ENCODE data around the gene HMGXB4. TPM values are rescaled to one million over a fixed set of nuclear protein-coding genes. Genes with fewer than 3 reads are reported as not detected.

Gene HMGXB4
- total and polyA plus RNA-seq, 2 of the 13 experiments (the other 11 are each of a cell fraction or from before 2014, with no cell fraction given): 13.9 to 16.3 TPM

DNA sequence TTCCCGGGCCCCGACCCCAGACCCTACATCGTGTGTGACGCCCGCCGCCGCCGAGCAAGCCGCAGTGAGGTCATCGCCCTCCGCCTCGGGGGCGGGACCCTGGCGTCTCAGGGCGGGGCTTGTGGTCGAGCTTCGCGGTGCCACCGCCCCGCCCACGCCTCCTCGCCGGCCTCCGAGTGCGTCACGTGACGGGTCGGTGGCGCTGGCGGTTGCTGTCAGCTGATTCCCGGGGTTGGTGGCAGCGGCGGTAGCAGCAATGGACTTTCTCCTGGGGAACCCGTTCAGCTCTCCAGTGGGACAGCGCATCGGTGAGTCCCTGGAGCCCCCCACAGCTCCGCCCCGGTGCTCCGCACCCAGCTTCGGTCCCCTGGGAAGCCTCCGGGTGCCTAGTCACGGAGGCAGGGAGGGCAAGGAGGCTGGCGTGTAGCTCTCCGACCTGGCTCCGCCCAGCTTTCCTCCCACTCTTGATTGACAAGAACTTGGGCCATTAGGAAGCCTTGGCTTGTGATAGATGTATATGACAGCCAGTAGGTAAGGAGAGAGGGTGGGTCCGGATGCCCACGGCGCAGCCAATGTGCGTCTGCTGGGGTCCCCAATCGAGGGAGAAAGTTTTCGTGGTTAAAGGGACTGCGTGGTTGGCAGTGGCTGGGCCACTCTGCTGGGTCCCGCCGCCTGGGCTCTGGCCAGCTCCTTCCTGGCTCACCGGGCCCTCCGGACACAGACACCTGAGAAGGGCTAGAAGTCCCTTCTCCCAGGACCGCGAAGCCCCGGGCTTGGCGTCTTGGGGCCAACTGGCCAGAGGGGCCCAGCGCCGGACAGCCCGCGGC lies 42.6 kb downstream of the HMGXB4 start, which contains the start of gene TOM1 (continued):
- TF ChIP-seq, protein P1, sequence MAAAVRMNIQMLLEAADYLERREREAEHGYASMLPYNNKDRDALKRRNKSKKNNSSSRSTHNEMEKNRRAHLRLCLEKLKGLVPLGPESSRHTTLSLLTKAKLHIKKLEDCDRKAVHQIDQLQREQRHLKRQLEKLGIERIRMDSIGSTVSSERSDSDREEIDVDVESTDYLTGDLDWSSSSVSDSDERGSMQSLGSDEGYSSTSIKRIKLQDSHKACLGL (CRISPR knock-in tag; IDR thresholded peaks at IDR 0.05): peak; percentile 63; the same call in 1 of the 2 replicates
- TF ChIP-seq TEAD2 (CRISPR knock-in tag; IDR thresholded peaks at IDR 0.05) (no peak), SRSF9 (IDR thresholded peaks at IDR 0.05; ENCODE audit: borderline replicate concordance, insufficient read depth, low read depth, low read length, poor library complexity, severe bottlenecking) (no peak), TOE1 (CRISPR knock-in tag; IDR thresholded peaks at IDR 0.05) (no peak), ZSCAN29 (CRISPR knock-in tag; conservative IDR thresholded peaks at IDR 0.05) (no peak; the same call in 1 of the 2 replicates), ADNP (CRISPR knock-in tag; IDR thresholded peaks at IDR 0.05) (no peak), ZNF614 (CRISPR knock-in tag; IDR thresholded peaks at IDR 0.05; ENCODE audit: borderline replicate concordance) (no peak), FOXJ3 (CRISPR knock-in tag; IDR thresholded peaks at IDR 0.05; ENCODE audit: borderline replicate concordance) (no peak), TCF7L2 (IDR thresholded peaks at IDR 0.05; ENCODE audit: low read depth, low read length) (no peak), ZNF563 (CRISPR knock-in tag; IDR thresholded peaks at IDR 0.05) (peak; percentile 68; the same call in 1 of the 2 replicates), FOXP1 (IDR thresholded peaks at IDR 0.05) (no peak), FOXP1 (CRISPR knock-in tag; IDR thresholded peaks at IDR 0.05) (no peak), ZNF232 (CRISPR knock-in tag; IDR thresholded peaks at IDR 0.05; ENCODE audit: borderline replicate concordance) (no peak), NONO (IDR thresholded peaks at IDR 0.05) (no peak), NONO (CRISPR knock-in tag; conservative IDR thresholded peaks at IDR 0.05) (peak; percentile 71), ZNF460 (CRISPR knock-in tag; IDR thresholded peaks at IDR 0.05; ENCODE audit: borderline replicate concordance) (no peak), ZNF337 (CRISPR knock-in tag; IDR thresholded peaks at IDR 0.05; ENCODE audit: borderline replicate concordance, low read depth) (no peak), SRSF4 (IDR thresholded peaks at IDR 0.05; ENCODE audit: low read depth, low read length, poor library complexity, severe bottlenecking) (no peak), PRMT3 (CRISPR knock-in tag; IDR thresholded peaks at IDR 0.05; ENCODE audit: borderline replicate concordance, low read depth) (no peak), ZNF230 (CRISPR knock-in tag; IDR thresholded peaks at IDR 0.05) (0 out of 2 replicates have a peak, but pooled peaks have one; percentile 72), ZNF235 (CRISPR knock-in tag; IDR thresholded peaks at IDR 0.05; ENCODE audit: borderline replicate concordance) (no peak)
- TF ChIP-seq, protein P2, sequence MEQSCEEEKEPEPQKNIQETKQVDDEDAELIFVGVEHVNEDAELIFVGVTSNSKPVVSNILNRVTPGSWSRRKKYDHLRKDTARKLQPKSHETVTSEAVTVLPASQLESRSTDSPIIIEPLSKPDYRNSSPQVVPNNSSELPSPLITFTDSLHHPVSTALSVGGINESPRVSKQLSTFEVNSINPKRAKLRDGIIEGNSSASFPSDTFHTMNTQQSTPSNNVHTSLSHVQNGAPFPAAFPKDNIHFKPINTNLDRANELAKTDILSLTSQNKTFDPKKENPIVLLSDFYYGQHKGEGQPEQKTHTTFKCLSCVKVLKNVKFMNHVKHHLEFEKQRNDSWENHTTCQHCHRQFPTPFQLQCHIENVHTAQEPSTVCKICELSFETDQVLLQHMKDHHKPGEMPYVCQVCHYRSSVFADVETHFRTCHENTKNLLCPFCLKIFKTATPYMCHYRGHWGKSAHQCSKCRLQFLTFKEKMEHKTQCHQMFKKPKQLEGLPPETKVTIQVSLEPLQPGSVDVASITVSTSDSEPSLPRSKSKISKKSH (CRISPR knock-in tag; IDR thresholded peaks at IDR 0.05; ENCODE audit: borderline replicate concordance): peak; percentile 39; the same call in 1 of the 2 replicates
- TF ChIP-seq, protein P3, sequence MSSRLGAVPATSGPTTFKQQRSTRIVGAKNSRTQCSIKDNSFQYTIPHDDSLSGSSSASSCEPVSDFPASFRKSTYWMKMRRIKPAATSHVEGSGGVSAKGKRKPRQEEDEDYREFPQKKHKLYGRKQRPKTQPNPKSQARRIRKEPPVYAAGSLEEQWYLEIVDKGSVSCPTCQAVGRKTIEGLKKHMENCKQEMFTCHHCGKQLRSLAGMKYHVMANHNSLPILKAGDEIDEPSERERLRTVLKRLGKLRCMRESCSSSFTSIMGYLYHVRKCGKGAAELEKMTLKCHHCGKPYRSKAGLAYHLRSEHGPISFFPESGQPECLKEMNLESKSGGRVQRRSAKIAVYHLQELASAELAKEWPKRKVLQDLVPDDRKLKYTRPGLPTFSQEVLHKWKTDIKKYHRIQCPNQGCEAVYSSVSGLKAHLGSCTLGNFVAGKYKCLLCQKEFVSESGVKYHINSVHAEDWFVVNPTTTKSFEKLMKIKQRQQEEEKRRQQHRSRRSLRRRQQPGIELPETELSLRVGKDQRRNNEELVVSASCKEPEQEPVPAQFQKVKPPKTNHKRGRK (CRISPR knock-in tag; IDR thresholded peaks at IDR 0.05): no peak
- TF ChIP-seq, protein P4, sequence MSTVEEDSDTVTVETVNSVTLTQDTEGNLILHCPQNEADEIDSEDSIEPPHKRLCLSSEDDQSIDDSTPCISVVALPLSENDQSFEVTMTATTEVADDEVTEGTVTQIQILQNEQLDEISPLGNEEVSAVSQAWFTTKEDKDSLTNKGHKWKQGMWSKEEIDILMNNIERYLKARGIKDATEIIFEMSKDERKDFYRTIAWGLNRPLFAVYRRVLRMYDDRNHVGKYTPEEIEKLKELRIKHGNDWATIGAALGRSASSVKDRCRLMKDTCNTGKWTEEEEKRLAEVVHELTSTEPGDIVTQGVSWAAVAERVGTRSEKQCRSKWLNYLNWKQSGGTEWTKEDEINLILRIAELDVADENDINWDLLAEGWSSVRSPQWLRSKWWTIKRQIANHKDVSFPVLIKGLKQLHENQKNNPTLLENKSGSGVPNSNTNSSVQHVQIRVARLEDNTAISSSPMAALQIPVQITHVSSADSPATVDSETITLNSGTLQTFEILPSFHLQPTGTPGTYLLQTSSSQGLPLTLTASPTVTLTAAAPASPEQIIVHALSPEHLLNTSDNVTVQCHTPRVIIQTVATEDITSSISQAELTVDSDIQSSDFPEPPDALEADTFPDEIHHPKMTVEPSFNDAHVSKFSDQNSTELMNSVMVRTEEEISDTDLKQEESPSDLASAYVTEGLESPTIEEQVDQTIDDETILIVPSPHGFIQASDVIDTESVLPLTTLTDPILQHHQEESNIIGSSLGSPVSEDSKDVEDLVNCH (CRISPR knock-in tag; IDR thresholded peaks at IDR 0.05): no peak

Measured in HepG2 (cell line).